Upper lobe of right lung (tissue), 1 donor: Measurements from ENCODE around the gene AOC2. TPM values are rescaled to one million over a fixed set of nuclear protein-coding genes. Genes with fewer than 3 reads are reported as not detected.
A peak's percentile ranks its signal among the peaks of the same experiment; 100 is the strongest.

Experiments used
- ATAC-seq: fragments of 200-7000 bp; cut with Tn5 transposase; one replicate; pipeline ENCODE4 v1.9.1; 2020; ENCODE audit warnings: mild to moderate bottlenecking, moderate library complexity
- DNase-seq: peaks from one replicate; pipeline ENCODE4 v3.0.0-alpha.2; 2020
- H3K27ac ChIP-seq: fragments of 200-600 bp; one replicate; pipeline ENCODE4 v1.8.0; 2022
- H3K27me3 ChIP-seq: fragments of 200-600 bp; one replicate; pipeline ENCODE4 v1.8.0; 2022; ENCODE audit warnings: mild to moderate bottlenecking
- H3K36me3 ChIP-seq: fragments of 200-600 bp; one replicate; pipeline ENCODE4 v1.8.0; 2022
- H3K4me1 ChIP-seq: fragments of 200-600 bp; one replicate; pipeline ENCODE4 v1.8.0; 2022
- H3K4me3 ChIP-seq: fragments of 200-600 bp; one replicate; pipeline ENCODE4 v1.8.0; 2022; ENCODE audit warnings: mild to moderate bottlenecking
- H3K9me3 ChIP-seq: fragments of 200-600 bp; one replicate; pipeline ENCODE4 v1.8.0; 2022
- CTCF ChIP-seq: fragments of 200-600 bp; IDR thresholded peaks from one replicate; pipeline ENCODE4 v1.8.0; 2022; ENCODE audit warnings: antibody characterized with exemption
- intact Hi-C: fragments of 100-400 bp; cut with DNase I; formaldehyde crosslinking; loops from one replicate; pipeline ENCODE4 v1.11.0; 2022
- total RNA-seq: library from RNA; stranded (reverse); fragmentation: NEBNext Ultra II Directional; extraction: Animal tissue kit (Norgen Biotek cat#: 25700); gene quantifications from one replicate; pipeline ENCODE4 v1.2.1, GENCODE V29; 2021
- donor health status: DM: no; HTN: yes; CAD: no; lungs with severe emphysema.

AOC2 gene
- total RNA-seq, 1 donor from 2014 or later, result 2.0 TPM

GRCh38 chr17:42809250-42809649 lies 35.1 kb upstream of the AOC2 start:
- H3K27me3 ChIP-seq, result no peaks in the 10 kb centered on the region
- no peak overlapping the region for H3K27ac ChIP-seq
- intact Hi-C loops, result no loop called here
- ATAC-seq, result peak; percentile 61
- no peak overlapping the region for H3K4me3 ChIP-seq
- peaks cover 44% of the 10 kb centered on the region for H3K36me3 ChIP-seq
- no peaks in the 10 kb centered on the region for H3K4me1 ChIP-seq
- no peak for TF ChIP-seq CTCF
- no peaks in the 10 kb centered on the region for H3K9me3 ChIP-seq
- no peak for DNase-seq

GRCh38 chr17:42814633-42815399 lies 29.6 kb upstream of the AOC2 start:
- Histone ChIP-seq H3K27me3 (no peaks in the 10 kb centered on the region), H3K4me3 (no peak overlapping the region), H3K4me1 (no peaks in the 10 kb centered on the region), H3K27ac (peak overlapping the region; percentile 38), H3K9me3 (no peaks in the 10 kb centered on the region), H3K36me3 (peaks cover 96% of the 10 kb centered on the region)
- DNase-seq (no peak), ATAC-seq (peak; percentile 80)
- no peak for TF ChIP-seq CTCF
- intact Hi-C loops, result loop anchor here (10.0 kb wide), 1 partner anchor 100 kb away; no protein-coding TSS in a partner anchor

GRCh38 chr17:42817866-42818265 lies 26.5 kb upstream of the AOC2 start:
- intact Hi-C loops, result loop anchor here (10.0 kb wide), 1 partner anchor 103 kb away; no protein-coding TSS in a partner anchor
- TF ChIP-seq CTCF, result no peak
- Histone ChIP-seq H3K36me3 (peaks cover 88% of the 10 kb centered on the region), H3K4me1 (peaks cover 5% of the 10 kb centered on the region), H3K27me3 (no peaks in the 10 kb centered on the region), H3K4me3 (no peak overlapping the region), H3K27ac (no peak overlapping the region), H3K9me3 (no peaks in the 10 kb centered on the region)
- ATAC-seq (no peak), DNase-seq (no peak)

GRCh38 chr17:42818379-42818778 lies 26.0 kb upstream of the AOC2 start:
- Histone ChIP-seq H3K27me3 (no peaks in the 10 kb centered on the region), H3K9me3 (no peaks in the 10 kb centered on the region), H3K27ac (no peak overlapping the region), H3K4me3 (no peak overlapping the region), H3K36me3 (peaks cover 83% of the 10 kb centered on the region), H3K4me1 (peaks cover 10% of the 10 kb centered on the region)
- no peak for TF ChIP-seq CTCF
- DNase-seq, result no peak
- ATAC-seq, result no peak
- intact Hi-C loops, result loop anchor here (10.0 kb wide), 1 partner anchor 104 kb away; no protein-coding TSS in a partner anchor

- Histone ChIP-seq H3K36me3 (peaks cover 68% of the 10 kb centered on the region), H3K9me3 (no peaks in the 10 kb centered on the region), H3K27me3 (no peaks in the 10 kb centered on the region), H3K4me1 (peaks cover 14% of the 10 kb centered on the region), H3K27ac (no peak overlapping the region), H3K4me3 (no peak overlapping the region)
- ATAC-seq (peak; percentile 30), DNase-seq (peak; percentile 74)
- peak; percentile 70 for TF ChIP-seq CTCF
- intact Hi-C loops, result loop anchor here (10.0 kb wide), 1 partner anchor 105 kb away; no protein-coding TSS in a partner anchor
These were observed 24.3 kb upstream of the AOC2 start for GRCh38 chr17:42819939-42820535.
